ENCODE data around the gene TMEM259.

GRCh38 chr19:1042689-1043511, 22.0 kb upstream of the TMEM259 start:
- TF ChIP-seq TAF1 (IDR thresholded peaks at IDR 0.05; ENCODE audit: low read depth) (no peak), FOXM1 (IDR thresholded peaks at IDR 0.05; ENCODE audit: borderline replicate concordance, low read depth) (no peak), NFIC (IDR thresholded peaks at IDR 0.05) (peak; percentile 95), CEBPB (IDR thresholded peaks at IDR 0.05) (no peak), RAD21 (IDR thresholded peaks at IDR 0.05; ENCODE audit: low read depth) (no peak), TCF12 (IDR thresholded peaks at IDR 0.05; ENCODE audit: low read depth) (no peak), EP300 (IDR thresholded peaks at IDR 0.05; ENCODE audit: borderline replicate concordance) (no peak), YY1 (IDR thresholded peaks at IDR 0.05; ENCODE audit: low read depth) (no peak)

Measured in Ishikawa (cell line).